HepG2 (cell line): ENCODE data around the gene HNRNPM.

Experiments used
- ASH2L ChIP-seq: fragments of 300-600, 200-600 bp; sonication (generic); IDR thresholded peaks from 2 replicates; pipeline ENCODE4 v1.7.0; 2017; ENCODE audit warnings: low read depth, mild to moderate bottlenecking, moderate library complexity, mixed read lengths, low read length; ENCODE audit not compliant: insufficient read length
- CBX5 ChIP-seq: sonication (generic); formaldehyde crosslinking; IDR thresholded peaks from 2 replicates; pipeline ENCODE4 v1.4.0; 2020; ENCODE audit warnings: missing genetic modification reagents, borderline replicate concordance
- EP300 ChIP-seq, 3 experiments: sonication (generic) in 1 of 3; formaldehyde crosslinking in 1 of 3; IDR thresholded peaks; 2 replicates each; pipeline versions ENCODE4 v1.5.1 to v1.6.1; 2011 to 2020; ENCODE audit warnings: low read depth in 2 of 3, low read length in 2 of 3, borderline replicate concordance in 1 of 3, improper control_type of control experiment in 1 of 3, mild to moderate bottlenecking in 1 of 3, missing genetic modification reagents in 1 of 3, moderate library complexity in 1 of 3
- HOXA5 ChIP-seq: sonication (generic); formaldehyde crosslinking; IDR thresholded peaks from 2 replicates; pipeline ENCODE4 v1.4.0; 2020; ENCODE audit warnings: missing genetic modification reagents
- POLR2A ChIP-seq, 2 experiments: IDR thresholded peaks; 2 replicates each; pipeline ENCODE4 v1.6.1; 2011; ENCODE audit warnings: low read depth in 2 of 2, low read length in 2 of 2, mild to moderate bottlenecking in 1 of 2, moderate library complexity in 1 of 2; ENCODE audit not compliant: insufficient read depth in 1 of 2
- TAF1 ChIP-seq: sonication (generic); formaldehyde crosslinking; IDR thresholded peaks from 2 replicates; pipeline ENCODE4 v1.4.0; 2020; ENCODE audit warnings: missing genetic modification reagents
- ZFYVE20 ChIP-seq: sonication (generic); formaldehyde crosslinking; IDR thresholded peaks from 2 replicates; pipeline ENCODE4 v1.8.0; 2023; ENCODE audit warnings: low read depth, mild to moderate bottlenecking, moderate library complexity, missing genetic modification reagents, borderline replicate concordance
- ZNF331 ChIP-seq: sonication (generic); formaldehyde crosslinking; IDR thresholded peaks from 2 replicates; pipeline ENCODE4 v1.4.0; 2020; ENCODE audit warnings: missing genetic modification reagents
- TF ChIP-seq, protein P1 (sequence below): sonication (generic); formaldehyde crosslinking; IDR thresholded peaks from 2 replicates; pipeline ENCODE4 v1.4.0; 2020; ENCODE audit warnings: missing genetic modification reagents
- TF ChIP-seq, protein P2 (sequence below): sonication (generic); formaldehyde crosslinking; IDR thresholded peaks from 2 replicates; pipeline ENCODE4 v1.5.0; 2020; ENCODE audit warnings: mild to moderate bottlenecking, missing genetic modification reagents, moderate library complexity
- TF ChIP-seq, protein P3 (sequence below), 2 experiments: sonication (generic) in 1 of 2; formaldehyde crosslinking in 1 of 2; IDR thresholded peaks; 2 replicates each; pipeline versions ENCODE4 v1.6.1 to v1.9.0; 2014 to 2022; ENCODE audit warnings: antibody characterized with exemption in 1 of 2, borderline replicate concordance in 1 of 2, inconsistent platforms in 1 of 2, low read depth in 1 of 2, missing genetic modification reagents in 1 of 2

DNA sequence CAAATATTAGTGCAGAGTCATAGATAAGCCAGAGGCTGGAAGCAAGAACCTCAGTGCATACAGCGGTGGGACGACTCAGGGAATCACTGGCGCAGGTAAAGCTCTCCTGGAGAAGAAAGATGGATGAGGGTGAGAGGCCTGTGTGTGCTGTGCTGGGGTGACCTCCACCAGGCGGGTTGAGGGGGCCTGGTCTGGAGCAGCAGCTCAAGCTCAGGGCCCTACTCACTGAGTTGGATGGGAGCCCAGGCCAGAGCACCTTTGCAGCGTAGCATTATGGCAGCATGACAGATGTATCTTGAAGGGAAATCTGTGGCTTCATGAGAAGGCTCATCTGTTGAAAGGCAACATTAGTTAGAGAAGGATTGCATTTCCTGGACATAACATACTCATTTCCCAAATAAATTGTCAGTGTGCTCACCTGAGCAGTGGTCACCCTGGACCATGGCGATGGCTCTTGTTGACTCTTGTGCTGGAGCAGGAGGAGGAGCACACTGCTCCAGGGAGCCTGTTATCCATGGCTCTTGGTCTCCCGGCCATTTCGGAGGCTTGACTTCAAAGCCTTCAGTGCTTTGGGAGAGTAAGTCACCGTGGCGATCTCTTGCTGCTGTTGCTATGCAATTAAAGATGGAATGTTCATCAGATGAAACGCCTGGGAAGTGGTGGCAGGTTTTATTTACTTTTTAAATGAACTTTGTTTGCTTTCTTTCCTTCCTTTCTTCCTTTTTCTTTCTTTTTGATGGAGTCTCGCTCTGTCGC is 25.0 kb downstream of the HNRNPM start:
- TF ChIP-seq TAF1 (CRISPR knock-in tag): no peak
- TF ChIP-seq, protein P1, sequence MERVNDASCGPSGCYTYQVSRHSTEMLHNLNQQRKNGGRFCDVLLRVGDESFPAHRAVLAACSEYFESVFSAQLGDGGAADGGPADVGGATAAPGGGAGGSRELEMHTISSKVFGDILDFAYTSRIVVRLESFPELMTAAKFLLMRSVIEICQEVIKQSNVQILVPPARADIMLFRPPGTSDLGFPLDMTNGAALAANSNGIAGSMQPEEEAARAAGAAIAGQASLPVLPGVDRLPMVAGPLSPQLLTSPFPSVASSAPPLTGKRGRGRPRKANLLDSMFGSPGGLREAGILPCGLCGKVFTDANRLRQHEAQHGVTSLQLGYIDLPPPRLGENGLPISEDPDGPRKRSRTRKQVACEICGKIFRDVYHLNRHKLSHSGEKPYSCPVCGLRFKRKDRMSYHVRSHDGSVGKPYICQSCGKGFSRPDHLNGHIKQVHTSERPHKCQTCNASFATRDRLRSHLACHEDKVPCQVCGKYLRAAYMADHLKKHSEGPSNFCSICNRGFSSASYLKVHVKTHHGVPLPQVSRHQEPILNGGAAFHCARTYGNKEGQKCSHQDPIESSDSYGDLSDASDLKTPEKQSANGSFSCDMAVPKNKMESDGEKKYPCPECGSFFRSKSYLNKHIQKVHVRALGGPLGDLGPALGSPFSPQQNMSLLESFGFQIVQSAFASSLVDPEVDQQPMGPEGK (CRISPR knock-in tag): no peak
- no peak for TF ChIP-seq HOXA5 (CRISPR knock-in tag)
- no peak for TF ChIP-seq ZNF331 (CRISPR knock-in tag)
- TF ChIP-seq ASH2L: no peak
- no peak for TF ChIP-seq POLR2A (IDR thresholded peaks at IDR 0.05; ENCODE audit: insufficient read depth in 1 of 2, low read depth in 2 of 2, low read length in 2 of 2)
- TF ChIP-seq, protein P2, sequence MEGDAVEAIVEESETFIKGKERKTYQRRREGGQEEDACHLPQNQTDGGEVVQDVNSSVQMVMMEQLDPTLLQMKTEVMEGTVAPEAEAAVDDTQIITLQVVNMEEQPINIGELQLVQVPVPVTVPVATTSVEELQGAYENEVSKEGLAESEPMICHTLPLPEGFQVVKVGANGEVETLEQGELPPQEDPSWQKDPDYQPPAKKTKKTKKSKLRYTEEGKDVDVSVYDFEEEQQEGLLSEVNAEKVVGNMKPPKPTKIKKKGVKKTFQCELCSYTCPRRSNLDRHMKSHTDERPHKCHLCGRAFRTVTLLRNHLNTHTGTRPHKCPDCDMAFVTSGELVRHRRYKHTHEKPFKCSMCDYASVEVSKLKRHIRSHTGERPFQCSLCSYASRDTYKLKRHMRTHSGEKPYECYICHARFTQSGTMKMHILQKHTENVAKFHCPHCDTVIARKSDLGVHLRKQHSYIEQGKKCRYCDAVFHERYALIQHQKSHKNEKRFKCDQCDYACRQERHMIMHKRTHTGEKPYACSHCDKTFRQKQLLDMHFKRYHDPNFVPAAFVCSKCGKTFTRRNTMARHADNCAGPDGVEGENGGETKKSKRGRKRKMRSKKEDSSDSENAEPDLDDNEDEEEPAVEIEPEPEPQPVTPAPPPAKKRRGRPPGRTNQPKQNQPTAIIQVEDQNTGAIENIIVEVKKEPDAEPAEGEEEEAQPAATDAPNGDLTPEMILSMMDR (CRISPR knock-in tag): no peak
- TF ChIP-seq ZFYVE20 (CRISPR knock-in tag): no peak
- no peak for TF ChIP-seq CBX5 (CRISPR knock-in tag)
- TF ChIP-seq, protein P3, sequence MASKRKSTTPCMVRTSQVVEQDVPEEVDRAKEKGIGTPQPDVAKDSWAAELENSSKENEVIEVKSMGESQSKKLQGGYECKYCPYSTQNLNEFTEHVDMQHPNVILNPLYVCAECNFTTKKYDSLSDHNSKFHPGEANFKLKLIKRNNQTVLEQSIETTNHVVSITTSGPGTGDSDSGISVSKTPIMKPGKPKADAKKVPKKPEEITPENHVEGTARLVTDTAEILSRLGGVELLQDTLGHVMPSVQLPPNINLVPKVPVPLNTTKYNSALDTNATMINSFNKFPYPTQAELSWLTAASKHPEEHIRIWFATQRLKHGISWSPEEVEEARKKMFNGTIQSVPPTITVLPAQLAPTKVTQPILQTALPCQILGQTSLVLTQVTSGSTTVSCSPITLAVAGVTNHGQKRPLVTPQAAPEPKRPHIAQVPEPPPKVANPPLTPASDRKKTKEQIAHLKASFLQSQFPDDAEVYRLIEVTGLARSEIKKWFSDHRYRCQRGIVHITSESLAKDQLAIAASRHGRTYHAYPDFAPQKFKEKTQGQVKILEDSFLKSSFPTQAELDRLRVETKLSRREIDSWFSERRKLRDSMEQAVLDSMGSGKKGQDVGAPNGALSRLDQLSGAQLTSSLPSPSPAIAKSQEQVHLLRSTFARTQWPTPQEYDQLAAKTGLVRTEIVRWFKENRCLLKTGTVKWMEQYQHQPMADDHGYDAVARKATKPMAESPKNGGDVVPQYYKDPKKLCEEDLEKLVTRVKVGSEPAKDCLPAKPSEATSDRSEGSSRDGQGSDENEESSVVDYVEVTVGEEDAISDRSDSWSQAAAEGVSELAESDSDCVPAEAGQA (IDR thresholded peaks at IDR 0.05; ENCODE audit: low read depth): no peak
- TF ChIP-seq, protein P3 (CRISPR knock-in tag; IDR thresholded peaks at IDR 0.05; ENCODE audit: borderline replicate concordance): no peak
- TF ChIP-seq EP300 (IDR thresholded peaks at IDR 0.05; ENCODE audit: low read depth in 2 of 2, low read length in 2 of 2): no peak
- no peak for TF ChIP-seq EP300 (CRISPR knock-in tag; IDR thresholded peaks at IDR 0.05; ENCODE audit: borderline replicate concordance)
